Measurements from ENCODE around the gene AP5S1.

Gene AP5S1

GRCh38 chr20:3875378-3875974 is 55.1 kb downstream of the AP5S1 start:
- DNase-seq (ENCODE audit: low spot score): no peak

GRCh38 chr20:3876000-3876399 is 55.7 kb downstream of the AP5S1 start:
- DNase-seq (ENCODE audit: low spot score): no peak

DNA sequence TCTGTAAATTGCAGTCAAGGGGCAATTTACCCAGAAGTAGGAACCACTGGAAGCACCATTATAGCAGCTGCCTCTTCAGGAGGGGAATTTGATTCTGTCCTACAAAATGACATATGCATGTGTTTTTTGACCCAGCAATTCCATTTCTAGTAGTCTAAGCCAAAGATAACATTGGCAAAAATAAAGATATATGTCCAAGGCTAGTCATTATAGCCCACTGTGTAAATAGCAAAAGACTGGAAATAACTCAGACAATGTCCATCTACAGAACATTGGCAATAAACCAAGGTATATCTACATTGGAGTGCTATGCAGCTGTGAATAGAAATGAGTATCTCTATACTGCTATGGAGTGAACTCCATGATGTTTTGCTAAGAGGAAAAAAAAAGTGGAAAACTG is 56.3 kb downstream of the AP5S1 start:
- DNase-seq (ENCODE audit: low spot score): no peak
